GM21447 (cell line): ENCODE measurements around the gene GALNT2.

ENCODE experiments used
- ATAC-seq: cut with Tn5 transposase; IDR thresholded peaks from one replicate; pipeline ENCODE4 v1.9.1; 2021; ENCODE audit not compliant: unreplicated experiment

The GALNT2 gene

DNA sequence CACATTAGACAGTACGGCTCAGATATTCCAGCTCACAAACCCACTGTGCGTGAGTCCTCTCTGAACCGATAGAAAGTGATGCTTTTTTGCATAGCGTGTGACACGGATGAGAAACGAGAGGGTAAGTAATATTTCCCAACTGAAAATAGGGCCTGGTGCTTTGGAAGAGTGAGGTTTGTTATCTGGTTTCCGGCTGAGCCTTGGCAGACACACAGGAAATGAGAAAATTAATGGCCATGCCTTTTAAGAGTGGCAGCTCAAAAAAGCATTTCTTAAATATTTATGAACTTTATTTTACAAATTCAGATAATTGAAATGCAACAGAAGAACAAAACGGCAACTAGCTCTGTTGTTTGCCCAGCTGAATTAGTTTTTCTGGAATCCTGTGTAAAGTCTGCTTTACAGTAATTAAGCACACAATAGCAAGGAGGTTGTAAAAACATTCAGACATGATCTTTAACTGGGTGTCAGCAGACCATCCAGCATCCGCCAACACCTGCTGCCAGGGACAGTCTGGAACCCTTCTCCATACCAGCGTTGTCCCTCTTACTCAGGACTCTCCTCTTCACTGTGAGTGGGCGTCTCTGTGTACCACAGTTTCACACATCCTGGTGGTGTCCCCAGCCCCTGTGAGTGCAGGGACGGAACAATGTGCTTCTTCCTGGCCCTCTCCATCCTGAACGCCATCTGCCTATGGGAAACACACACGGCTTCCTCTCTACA is 203.7 kb downstream of the GALNT2 start:
- peak; percentile 78 for ATAC-seq

- no peak for ATAC-seq
Observed at GRCh38 chr1:230271300-230272035, 204.4 kb downstream of the GALNT2 start.

GRCh38 chr1:230272557-230272956 is 205.5 kb downstream of the GALNT2 start:
- no peak for ATAC-seq

- ATAC-seq, result no peak
Observed at GRCh38 chr1:230273141-230273710, 206.2 kb downstream of the GALNT2 start.

DNA sequence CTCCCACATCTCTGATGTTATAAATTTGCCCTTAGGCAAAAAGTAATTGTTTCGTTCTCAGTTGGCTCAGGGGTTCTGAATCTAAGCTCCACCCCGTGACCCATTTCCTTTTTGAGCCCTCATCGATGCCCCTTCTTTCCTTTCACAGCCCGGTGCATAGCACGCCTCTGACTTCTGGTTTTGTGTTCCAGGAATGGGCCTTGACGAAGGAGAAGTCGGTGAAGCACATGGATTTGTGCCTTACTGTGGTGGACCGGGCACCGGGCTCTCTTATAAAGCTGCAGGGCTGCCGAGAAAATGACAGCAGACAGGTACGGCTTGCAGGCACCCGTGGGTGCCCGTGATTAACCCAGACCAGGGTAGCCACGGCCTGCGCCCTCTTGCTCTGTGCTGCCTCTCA is 207.2 kb downstream of the GALNT2 start:
- ATAC-seq, result no peak

GRCh38 chr1:230276401-230276800 is 209.4 kb downstream of the GALNT2 start:
- ATAC-seq, result no peak

GRCh38 chr1:230277201-230278025 is 210.4 kb downstream of the GALNT2 start:
- ATAC-seq, result peak; percentile 61

- no peak for ATAC-seq
Observed at GRCh38 chr1:230278376-230278775, 211.3 kb downstream of the GALNT2 start.

- no peak for ATAC-seq
Observed at GRCh38 chr1:230278871-230279582, 212.0 kb downstream of the GALNT2 start.

DNA sequence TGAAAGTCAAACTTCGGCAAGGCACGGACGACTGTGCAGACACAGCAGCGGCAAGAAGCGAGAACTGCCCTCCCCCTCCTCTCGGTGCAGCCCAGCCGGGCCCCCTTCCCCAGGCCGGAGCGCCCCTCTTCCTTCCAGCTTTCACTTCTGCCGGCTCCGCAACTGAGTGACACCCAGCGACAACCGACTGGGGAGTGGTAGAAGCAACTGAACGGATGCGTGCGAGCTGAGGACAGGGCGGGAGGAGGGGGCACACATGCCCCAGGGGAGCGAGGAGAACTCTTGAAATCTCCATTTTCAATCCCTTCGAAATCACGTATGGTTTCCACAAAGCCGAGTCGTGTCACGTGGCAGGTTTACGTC is 212.5 kb downstream of the GALNT2 start:
- ATAC-seq, result no peak

DNA sequence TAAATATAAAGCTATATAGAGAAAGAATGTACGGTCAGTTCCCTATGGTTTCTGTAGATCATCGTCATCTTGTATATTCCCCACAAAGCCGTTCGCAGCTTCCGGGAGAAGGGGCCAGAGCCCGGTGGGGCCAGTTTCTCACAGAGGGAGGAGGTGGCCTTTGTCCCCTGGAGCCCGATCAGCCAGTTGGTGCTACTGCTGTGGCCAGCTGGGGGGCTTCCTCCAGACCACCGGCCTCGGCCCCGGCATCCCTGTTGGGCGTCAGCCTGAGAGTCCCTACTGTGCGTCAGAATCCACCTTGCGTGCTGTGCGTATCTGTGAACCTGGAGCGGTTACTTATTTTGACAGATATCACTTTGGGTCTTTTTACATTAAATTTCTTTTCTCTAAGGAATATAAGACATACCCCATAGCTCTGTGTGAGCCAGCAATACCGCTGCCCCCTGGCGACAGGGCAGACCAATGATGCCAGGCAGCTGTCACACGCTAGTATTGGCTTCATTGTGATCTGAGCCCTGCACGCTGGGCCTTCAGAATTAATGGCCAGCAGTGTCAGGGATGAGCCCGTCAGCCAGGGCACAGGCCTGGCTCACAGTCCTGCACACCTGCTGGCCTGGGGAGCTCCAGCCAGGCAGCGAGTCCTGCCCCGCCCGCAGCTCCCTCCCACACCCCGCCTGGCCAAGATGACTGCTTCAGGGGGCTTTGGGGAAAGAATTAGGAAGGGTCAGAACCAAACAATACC is 213.2 kb downstream of the GALNT2 start:
- ATAC-seq, result no peak

GRCh38 chr1:230280906-230281413 is 213.9 kb downstream of the GALNT2 start:
- no peak for ATAC-seq

DNA sequence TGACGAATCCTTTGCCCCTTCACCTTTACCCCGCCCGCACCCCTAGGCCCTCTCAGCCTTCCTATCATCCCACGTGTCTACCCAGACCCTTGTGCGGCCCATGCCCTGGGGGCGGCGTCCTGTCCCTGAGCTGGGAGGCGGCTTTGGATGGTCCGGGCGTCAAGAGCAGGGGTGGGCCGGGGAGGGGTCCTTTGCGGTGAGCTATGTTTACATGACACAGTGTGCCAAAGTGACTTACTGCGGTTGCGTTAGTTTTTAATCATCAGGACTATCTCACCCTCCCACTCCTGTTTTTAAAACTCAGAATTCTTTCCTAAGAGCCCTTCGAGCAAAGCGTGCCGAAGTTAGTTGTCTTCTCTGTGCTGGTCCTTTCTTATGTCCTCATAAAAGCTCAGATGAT is 214.5 kb downstream of the GALNT2 start:
- no peak for ATAC-seq

DNA sequence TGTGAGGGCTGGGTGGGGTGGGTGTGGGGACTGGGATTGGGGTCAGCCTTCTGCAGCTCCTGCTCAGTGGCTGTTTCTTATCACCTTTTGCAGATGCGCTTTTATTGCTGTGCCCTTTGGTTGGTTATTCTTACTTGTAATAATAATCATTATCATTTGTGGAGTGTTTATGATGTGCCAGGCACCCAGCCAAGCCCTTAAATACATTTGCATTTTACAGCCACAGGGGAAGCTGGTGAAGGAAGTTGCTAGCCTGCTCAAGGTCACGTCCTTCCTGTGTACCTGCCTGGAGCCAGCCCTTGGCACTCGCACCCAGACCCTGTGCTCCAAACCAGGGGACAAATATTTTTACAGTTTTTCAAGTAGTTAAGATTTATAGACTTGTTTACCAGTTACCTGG is 215.1 kb downstream of the GALNT2 start:
- no peak for ATAC-seq

DNA sequence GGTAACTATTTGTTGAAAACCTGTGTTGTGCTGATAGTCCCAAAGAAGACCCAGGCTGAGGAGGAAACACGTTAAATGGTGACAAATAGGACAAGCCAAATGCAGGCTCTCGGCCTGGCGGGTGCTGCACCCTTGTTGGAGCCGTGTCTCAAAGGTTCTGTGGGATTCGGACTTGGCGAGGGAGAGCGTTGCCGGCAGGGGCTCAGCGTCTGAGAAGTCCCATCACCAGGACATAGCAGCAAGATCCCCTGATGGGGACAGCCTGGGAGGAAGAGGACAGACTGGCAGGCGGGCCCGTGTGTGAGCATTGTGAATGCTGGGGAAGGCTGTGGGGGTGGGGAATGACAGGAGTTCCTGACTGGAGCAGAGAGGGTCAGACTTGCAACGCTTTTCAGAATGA is 216.6 kb downstream of the GALNT2 start:
- ATAC-seq, result no peak

- ATAC-seq, result no peak
Observed at GRCh38 chr1:230284891-230285290, 217.9 kb downstream of the GALNT2 start.

- no peak for ATAC-seq
Observed at GRCh38 chr1:230285351-230285750, 218.3 kb downstream of the GALNT2 start.

DNA sequence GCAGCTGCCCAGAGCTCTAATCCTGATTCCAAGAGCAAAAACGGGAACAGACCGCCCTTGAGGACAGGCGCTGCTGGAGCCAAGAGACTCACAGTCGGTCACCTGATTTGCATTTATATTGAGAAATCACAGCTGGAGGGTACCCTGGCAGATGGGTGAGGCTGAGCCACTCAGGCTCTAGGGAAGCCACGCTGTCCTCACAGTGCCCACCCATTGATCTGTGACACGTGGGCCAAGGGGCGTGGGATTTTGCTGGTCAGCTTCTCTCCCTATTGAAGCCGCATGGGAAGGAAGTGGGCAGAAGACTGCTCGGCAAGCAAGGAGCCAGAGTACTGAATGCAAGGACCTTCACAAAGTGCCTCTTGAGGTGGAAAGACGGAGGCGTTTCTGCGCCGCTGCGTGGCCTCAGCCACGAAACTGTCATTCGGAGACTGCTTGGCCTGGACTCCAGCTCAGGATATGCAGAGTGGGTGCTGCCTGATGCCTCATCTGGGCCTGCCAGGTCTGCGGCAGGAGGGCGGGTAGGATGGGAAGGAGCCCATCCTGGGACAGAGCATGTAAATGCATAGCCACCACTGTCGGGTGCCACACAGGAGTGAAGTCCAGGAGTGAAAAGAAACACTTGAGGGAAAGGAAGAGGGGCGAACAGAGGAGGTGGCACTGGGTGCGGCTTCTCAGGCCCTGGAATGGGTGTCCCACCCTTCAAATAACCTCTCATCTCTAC is 219.3 kb downstream of the GALNT2 start:
- no peak for ATAC-seq

DNA sequence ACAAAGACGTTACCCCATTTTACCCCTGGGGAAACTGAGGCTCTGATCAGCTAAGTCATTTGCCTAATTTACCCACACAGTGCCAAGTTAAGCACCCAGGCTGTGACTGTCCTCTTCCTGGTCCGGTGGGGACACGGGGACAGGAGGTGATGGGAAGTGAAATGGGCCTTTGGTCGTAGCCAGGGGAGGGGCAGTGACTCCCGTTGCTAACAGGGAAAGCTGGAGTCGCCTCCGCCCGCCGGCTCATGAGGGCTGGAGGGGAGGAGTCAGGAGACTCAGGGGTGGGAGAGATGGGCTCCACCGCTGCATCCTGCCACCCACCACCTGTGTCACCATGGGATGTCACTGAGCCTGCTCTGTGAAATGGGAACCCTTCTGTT is 219.8 kb downstream of the GALNT2 start:
- ATAC-seq, result no peak
